Keratinocyte (primary cell): ENCODE data around the gene ZNF19. TPM values are rescaled to one million over a fixed set of nuclear protein-coding genes. Genes with fewer than 3 reads are reported as not detected.

Experiments used
- DNase-seq: peaks from one replicate; pipeline ENCODE4 v3.0.0-alpha.2; 2011; ENCODE audit warnings: low read depth, missing footprints, low spot score
- FAIRE-seq: peaks from 2 replicates; lab custom pipeline; 2011; peaks lifted over from hg19 to GRCh38; lab: Jason Lieb, UNC
- H2AFZ ChIP-seq: 2 replicates; pipeline ENCODE4 v1.6.0; 2012; ENCODE audit warnings: low read length, control low read depth, inconsistent platforms; ENCODE audit not compliant: control insufficient read depth
- H3K27ac ChIP-seq: 2 replicates; pipeline ENCODE4 v1.5.1; 2011; ENCODE audit warnings: low read length; ENCODE audit not compliant: control insufficient read depth, insufficient read depth
- H3K27me3 ChIP-seq: 3 replicates; pipeline ENCODE4 v1.6.0; 2011; ENCODE audit warnings: low read length; ENCODE audit not compliant: control insufficient read depth, insufficient read depth; ENCODE audit errors: extremely low read depth
- H3K36me3 ChIP-seq, 2 experiments: 2 replicates in 1 of 2; 3 replicates in 1 of 2; pipeline ENCODE4 v1.5.1; 2011; ENCODE audit warnings: low read length in 2 of 2, mild to moderate bottlenecking in 1 of 2; ENCODE audit not compliant: control insufficient read depth in 2 of 2, insufficient read depth in 2 of 2; ENCODE audit errors: extremely low read depth in 1 of 2
- H3K4me1 ChIP-seq: 3 replicates; pipeline ENCODE4 v1.5.1; 2011; ENCODE audit warnings: low read length; ENCODE audit not compliant: control insufficient read depth, insufficient read depth; ENCODE audit errors: extremely low read depth
- H3K4me2 ChIP-seq: 3 replicates; pipeline ENCODE4 v1.6.0; 2011; ENCODE audit warnings: low read depth, low read length; ENCODE audit not compliant: control insufficient read depth, insufficient read depth; ENCODE audit errors: extremely low read depth
- H3K4me3 ChIP-seq, 3 experiments: fragments of 200-600 bp in 1 of 3; sonication (generic) in 1 of 3; 2 replicates in 2 of 3; 3 replicates in 1 of 3; pipeline ENCODE4 v1.5.1; 2011 to 2016; ENCODE audit warnings: low read length in 3 of 3, mild to moderate bottlenecking in 3 of 3, control low read depth in 2 of 3, inconsistent platforms in 1 of 3, low read depth in 1 of 3, mixed read lengths in 1 of 3, mixed run types in 1 of 3, moderate library complexity in 1 of 3; ENCODE audit not compliant: control insufficient read depth in 2 of 3, insufficient read depth in 2 of 3; ENCODE audit errors: extremely low read depth in 1 of 3
- H3K79me2 ChIP-seq: 2 replicates; pipeline ENCODE4 v1.6.0; 2012; ENCODE audit warnings: low read length; ENCODE audit not compliant: control insufficient read depth, insufficient read depth
- H3K9ac ChIP-seq: 3 replicates; pipeline ENCODE4 v1.6.0; 2011; ENCODE audit warnings: low read length; ENCODE audit not compliant: control insufficient read depth, insufficient read depth; ENCODE audit errors: extremely low read depth
- H3K9me1 ChIP-seq: 3 replicates; pipeline ENCODE4 v1.6.0; 2011; ENCODE audit warnings: low read length; ENCODE audit not compliant: control insufficient read depth, insufficient read depth; ENCODE audit errors: extremely low read depth
- H3K9me3 ChIP-seq: 2 replicates; pipeline ENCODE4 v1.5.1; 2012; ENCODE audit warnings: low read depth, low read length; ENCODE audit not compliant: control insufficient read depth
- H4K20me1 ChIP-seq: 3 replicates; pipeline ENCODE4 v1.6.0; 2011; ENCODE audit warnings: low read length; ENCODE audit not compliant: control insufficient read depth, insufficient read depth; ENCODE audit errors: extremely low read depth
- CTCF ChIP-seq, 3 experiments: IDR thresholded peaks in 1 of 3; conservative IDR thresholded peaks in 1 of 3; optimal IDR thresholded peaks in 1 of 3; 2 replicates in 2 of 3; 3 replicates in 1 of 3; pipeline versions ENCODE3 to v1.5.1; 2011; ENCODE audit warnings: low read length in 3 of 3, mild to moderate bottlenecking in 3 of 3, moderate library complexity in 2 of 3, control low read depth in 1 of 3, inconsistent platforms in 1 of 3; ENCODE audit not compliant: insufficient read depth in 2 of 3; ENCODE audit errors: extremely low read depth in 1 of 3
- EZH2 ChIP-seq: IDR thresholded peaks from one replicate; pipeline ENCODE4 v1.6.1; 2012; ENCODE audit warnings: inconsistent platforms, mild to moderate bottlenecking, low read length, moderate library complexity
- dilution Hi-C: fragments of 300-500 bp; cut with MboI; formaldehyde crosslinking; loops from one replicate; pipeline ENCODE4 v1.7.0; 2020; ENCODE audit warnings: low sequenced_read_pairs; ENCODE audit not compliant: extremely low pct_ligation_motif_present
- polyA plus RNA-seq, 5 experiments: library from polyadenylated mRNA; depleted of rRNA in 3 of 5; stranded (reverse) in 3 of 5; stranded (forward) in 1 of 5; unstranded in 1 of 5; fragments of >200 nt; gene quantifications; 1 replicate in 1 of 5; 2 replicates in 3 of 5; 3 replicates in 1 of 5; pipeline versions ENCODE4 v1.2.1 to v1.2.3, GENCODE V29; 2011 to 2012; ENCODE audit warnings: missing spikeins in 2 of 5, low read depth in 1 of 5, low replicate concordance in 1 of 5

ZNF19 gene
- polyA plus RNA-seq, 1 donor (not counting 4 experiments of a cell fraction or from before 2014, with no cell fraction given): 1.7 TPM

GRCh38 chr16:71431176-71431575 lies 57.9 kb downstream of the ZNF19 start:
- Histone ChIP-seq H3K4me3 (no peak overlapping the region), H3K79me2 (no peaks in the 10 kb centered on the region), H3K27me3 (no peaks in the 10 kb centered on the region), H3K27ac (no peak overlapping the region), H3K9me1 (no peaks in the 10 kb centered on the region), H3K9ac (no peak overlapping the region), H2AFZ (no peak overlapping the region), H3K36me3 (no peaks in the 10 kb centered on the region), H4K20me1 (no peaks in the 10 kb centered on the region), H3K9me3 (no peaks in the 10 kb centered on the region), H3K4me1 (no peaks in the 10 kb centered on the region), H3K4me2 (no peak overlapping the region)
- TF ChIP-seq CTCF (optimal IDR thresholded peaks at IDR 0.05 in 1 of 3, IDR thresholded peaks at IDR 0.05 in 1 of 3, conservative IDR thresholded peaks at IDR 0.05 in 1 of 3; ENCODE audit: extremely low read depth in 1 of 3, insufficient read depth in 2 of 3, low read length in 3 of 3): no peak
- TF ChIP-seq EZH2: no peak
- FAIRE-seq (no peak), DNase-seq (no peak)
- dilution Hi-C loops: no loop called here

- Histone ChIP-seq H3K36me3 (no peaks in the 10 kb centered on the region), H3K9me3 (no peaks in the 10 kb centered on the region), H3K4me1 (no peaks in the 10 kb centered on the region), H2AFZ (no peak overlapping the region), H3K9ac (no peak overlapping the region), H3K4me3 (no peak overlapping the region), H3K4me2 (no peak overlapping the region), H3K79me2 (no peaks in the 10 kb centered on the region), H4K20me1 (no peaks in the 10 kb centered on the region), H3K9me1 (no peaks in the 10 kb centered on the region), H3K27ac (no peak overlapping the region), H3K27me3 (no peaks in the 10 kb centered on the region)
- no peak for TF ChIP-seq CTCF (optimal IDR thresholded peaks at IDR 0.05 in 1 of 3, IDR thresholded peaks at IDR 0.05 in 1 of 3, conservative IDR thresholded peaks at IDR 0.05 in 1 of 3; ENCODE audit: extremely low read depth in 1 of 3, insufficient read depth in 2 of 3, low read length in 3 of 3)
- no peak for TF ChIP-seq EZH2
- FAIRE-seq (no peak), DNase-seq (no peak)
- dilution Hi-C loops: no loop called here
These were observed 58.4 kb downstream of the ZNF19 start for GRCh38 chr16:71430744-71431143.
